Measurements from ENCODE around the gene NYNRIN. TPM values are rescaled to one million over a fixed set of nuclear protein-coding genes. Genes with fewer than 3 reads are reported as not detected.

NYNRIN gene
- total and polyA plus RNA-seq, 2 of the 4 experiments (the other 2 are of a cell fraction), result 2.2 to 5.4 TPM

DNA sequence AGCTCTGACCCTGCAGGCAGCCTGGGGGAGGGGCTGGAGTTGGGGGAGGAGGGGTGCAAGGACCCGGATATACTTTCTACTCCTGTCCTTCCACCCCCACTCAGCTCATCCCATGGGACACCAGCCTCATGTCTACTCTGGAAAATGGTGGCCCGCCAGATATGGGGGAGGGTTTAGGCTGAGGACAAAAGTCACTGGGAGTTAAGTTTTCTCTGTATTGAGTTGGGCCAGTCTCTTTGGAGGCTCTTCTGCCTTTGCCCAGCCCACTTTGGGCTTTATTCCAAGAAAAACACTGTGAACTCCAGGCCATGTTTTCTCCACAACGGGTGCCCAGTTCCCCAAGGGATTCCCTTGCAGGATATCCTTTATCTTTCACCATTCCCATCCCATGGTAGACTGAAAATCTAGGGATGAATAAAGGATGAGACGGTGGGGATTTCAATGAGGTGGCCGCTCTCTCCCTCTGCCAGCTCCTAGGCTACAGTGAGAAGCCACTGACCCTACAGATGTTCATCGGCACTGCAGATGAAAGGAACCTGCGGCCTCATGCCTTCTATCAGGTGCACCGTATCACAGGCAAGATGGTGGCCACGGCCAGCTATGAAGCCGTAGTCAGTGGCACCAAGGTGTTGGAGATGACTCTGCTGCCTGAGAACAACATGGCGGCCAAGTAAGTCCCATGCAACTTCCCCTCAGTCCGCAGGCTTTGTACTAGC, 25.9 kb upstream of the NYNRIN start:
- Histone ChIP-seq H3K4ac (ENCODE audit: low read depth, low read length) (no peak overlapping the region), H3K9ac (ENCODE audit: low read depth, low read length) (no peak overlapping the region), H3K14ac (replicated peaks; ENCODE audit: low read depth, low read length) (no peak overlapping the region), H2BK5ac (ENCODE audit: low read depth, low read length, poor library complexity, severe bottlenecking) (no peak overlapping the region), H2BK15ac (ENCODE audit: low read depth, low read length) (no peak overlapping the region), H2AK9ac (replicated peaks; ENCODE audit: low read depth, low read length, poor library complexity) (peak overlapping the region; percentile 25), H2BK20ac (ENCODE audit: low read depth, low read length) (no peak overlapping the region), H2AFZ (replicated peaks; ENCODE audit: low read length, poor library complexity) (no peak overlapping the region), H3K4me2 (ENCODE audit: low read depth, low read length) (no peak overlapping the region), H2AK5ac (ENCODE audit: low read depth, low read length) (no peak overlapping the region), H3K27ac (ENCODE audit: insufficient read depth, low read length) (no peak overlapping the region), H3K56ac (ENCODE audit: extremely low read depth, insufficient read depth, low read length) (no peak overlapping the region), H3K9me3 (ENCODE audit: control insufficient read depth, insufficient read depth, low read length) (no peaks in the 10 kb centered on the region), H3K23ac (ENCODE audit: low read depth, low read length) (no peak overlapping the region), H4K20me1 (ENCODE audit: insufficient read depth, low read length) (peaks cover 4% of the 10 kb centered on the region; the same call in 1 of the 2 replicates), H3K27me3 (ENCODE audit: control insufficient read depth, insufficient read depth, low read length) (no peaks in the 10 kb centered on the region), H4K5ac (ENCODE audit: low read depth, low read length) (no peak overlapping the region), H3K4me1 (ENCODE audit: control insufficient read depth, insufficient read depth, low read length) (peaks cover 6% of the 10 kb centered on the region; the same call in 1 of the 2 replicates), H3K79me1 (ENCODE audit: low read depth in 1 of 2, low read length in 2 of 2) (peaks cover 6 to 26% of the 10 kb centered on the region in 2 experiments; a peak in 3 of 4 replicates), H3K9me1 (ENCODE audit: insufficient read depth, low read length) (peaks cover 13% of the 10 kb centered on the region), H3K18ac (ENCODE audit: low read depth, low read length) (no peak overlapping the region), H2BK120ac (ENCODE audit: low read depth, low read length) (no peak overlapping the region), H4K8ac (ENCODE audit: low read depth in 2 of 2, low read length in 2 of 2) (no peak overlapping the region), H4K91ac (ENCODE audit: insufficient read depth, low read depth, low read length) (no peak overlapping the region), H3K4me3 (ENCODE audit: insufficient read depth, low read depth, low read length) (no peak overlapping the region), H3K36me3 (ENCODE audit: control insufficient read depth, insufficient read depth, low read length) (peaks cover 71% of the 10 kb centered on the region)
- TF ChIP-seq BHLHE40 (IDR thresholded peaks at IDR 0.05; ENCODE audit: low read depth, low read length), result no peak
- TF ChIP-seq CEBPB (IDR thresholded peaks at IDR 0.05; ENCODE audit: low read depth, low read length), result no peak
- TF ChIP-seq, protein P1, sequence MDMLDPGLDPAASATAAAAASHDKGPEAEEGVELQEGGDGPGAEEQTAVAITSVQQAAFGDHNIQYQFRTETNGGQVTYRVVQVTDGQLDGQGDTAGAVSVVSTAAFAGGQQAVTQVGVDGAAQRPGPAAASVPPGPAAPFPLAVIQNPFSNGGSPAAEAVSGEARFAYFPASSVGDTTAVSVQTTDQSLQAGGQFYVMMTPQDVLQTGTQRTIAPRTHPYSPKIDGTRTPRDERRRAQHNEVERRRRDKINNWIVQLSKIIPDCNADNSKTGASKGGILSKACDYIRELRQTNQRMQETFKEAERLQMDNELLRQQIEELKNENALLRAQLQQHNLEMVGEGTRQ (IDR thresholded peaks at IDR 0.05; ENCODE audit: low read depth, low read length), result no peak
- no peak for TF ChIP-seq POLR2A (IDR thresholded peaks at IDR 0.05; ENCODE audit: low read depth, low read length)
- no peak for TF ChIP-seq ELK1 (IDR thresholded peaks at IDR 0.05; ENCODE audit: borderline replicate concordance, low read depth, low read length)
- ChIA-PET POLR2A (ENCODE audit: unreplicated experiment) (no interaction called here), CTCF (interaction anchor here (1.5 kb wide), 1 partner anchor 40 kb away, joined by 8 read pairs; no protein-coding TSS in a partner anchor)
- DNase-seq (no peak), ATAC-seq (ENCODE audit: low read depth) (no peak)
- 100% methylated on average over 2 of the region's 12 CpGs; no CpG with 5 or more reads in 1 of the 2 experiments for WGBS, 2 experiments (ENCODE audit: extremely low coverage in 2 of 2, insufficient read length in 1 of 2)
- in situ Hi-C loops (cut with MboI; ENCODE audit: low sequenced_read_pairs) (no loop called here), dilution Hi-C loops (cut with HindIII; ENCODE audit: low sequenced_read_pairs, unreplicated experiment) (no loop called here), intact Hi-C loops (cut with micrococcal nuclease) (no loop called here)
- no TSS peak for BruUV-seq (replicated peaks)

Measured in IMR-90 (cell line).